Erythroblast (primary cell): ENCODE measurements around the gene PPP1R15B.

Experiments
- GATA1 ChIP-seq: IDR thresholded peaks from 2 replicates; pipeline ENCODE4 v1.6.1; 2011; ENCODE audit warnings: low read depth, mild to moderate bottlenecking, control low read depth, low read length, moderate library complexity
- POLR2A ChIP-seq: IDR thresholded peaks from 2 replicates; pipeline ENCODE4 v1.6.1; 2011; ENCODE audit warnings: mild to moderate bottlenecking, low read length

DNA sequence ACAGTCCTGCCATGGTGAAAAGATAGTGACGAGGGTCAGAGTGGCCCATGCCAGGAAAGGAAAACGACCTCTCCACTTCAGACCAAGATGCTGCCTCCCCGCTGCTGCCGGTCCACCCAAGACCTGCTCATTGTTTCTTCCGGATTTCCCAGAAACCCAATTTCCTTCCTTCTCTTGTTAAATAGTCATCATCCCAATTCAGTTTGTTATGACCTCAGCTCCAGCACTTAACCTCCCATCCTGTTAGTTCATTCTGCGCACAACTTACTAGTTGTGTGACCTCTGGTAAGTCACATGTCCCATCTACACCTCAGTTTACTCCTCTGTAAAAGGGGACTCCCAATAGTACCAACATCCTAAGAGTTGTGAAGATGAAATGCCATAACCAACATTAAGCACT lies 29.9 kb upstream of the PPP1R15B start:
- no peak for TF ChIP-seq POLR2A
- TF ChIP-seq GATA1, result no peak
